H1 (cell line): ENCODE measurements around the gene PDE4D. TPM values are rescaled to one million over a fixed set of nuclear protein-coding genes. Genes with fewer than 3 reads are reported as not detected.

ENCODE experiments used
- CTCF ChIA-PET: fragments of 300-600 bp; sonication (Branson Sonifier 250); formaldehyde crosslinking; loops from one replicate; lab custom pipeline; 2021; ENCODE audit not compliant: partially characterized antibody; lab: Charles Lee
- POLR2A ChIA-PET: fragments of 300-600 bp; sonication (Branson Sonifier 250); formaldehyde crosslinking; loops from one replicate; lab custom pipeline; 2021; ENCODE audit warnings: inconsistent platforms; ENCODE audit not compliant: partially characterized antibody; lab: Charles Lee
- DNase-seq, 2 experiments: peaks; one replicate each; pipeline versions ENCODE4 v3.0.0 to v3.0.0-alpha.2; 2010 to 2022; ENCODE audit warnings: low spot score in 2 of 2, low read depth in 1 of 2, mixed read lengths in 1 of 2
- FAIRE-seq: peaks from 2 replicates; lab custom pipeline; 2011; peaks lifted over from hg19 to GRCh38; lab: Jason Lieb, UNC
- H2AFZ ChIP-seq: 2 replicates; pipeline ENCODE4 v1.8.1; 2012; ENCODE audit warnings: low read length, inconsistent platforms
- H2AK5ac ChIP-seq: 2 replicates; pipeline ENCODE4 v1.6.1; 2013; ENCODE audit warnings: low read depth, low read length
- H2BK120ac ChIP-seq: replicated peaks from 2 replicates; pipeline ENCODE3; 2013; ENCODE audit warnings: low read depth, low read length, inconsistent platforms
- H2BK12ac ChIP-seq: 2 replicates; pipeline ENCODE4 v1.6.1; 2013; ENCODE audit warnings: low read depth, low read length
- H2BK15ac ChIP-seq: 2 replicates; pipeline ENCODE4 v1.6.1; 2013; ENCODE audit warnings: low read length
- H2BK20ac ChIP-seq: 2 replicates; pipeline ENCODE4 v1.6.1; 2013; ENCODE audit warnings: low read length
- H2BK5ac ChIP-seq: 2 replicates; pipeline ENCODE4 v1.6.1; 2013; ENCODE audit warnings: low read depth, low read length
- H3K14ac ChIP-seq: 2 replicates; pipeline ENCODE4 v1.6.1; 2013; ENCODE audit warnings: inconsistent platforms; ENCODE audit not compliant: insufficient read length
- H3K18ac ChIP-seq: 2 replicates; pipeline ENCODE4 v1.6.1; 2013; ENCODE audit warnings: low read length; ENCODE audit errors: extremely low read depth
- H3K23ac ChIP-seq: 2 replicates; pipeline ENCODE4 v1.6.1; 2013; ENCODE audit warnings: inconsistent platforms; ENCODE audit not compliant: insufficient read length
- H3K23me2 ChIP-seq: 2 replicates; pipeline ENCODE4 v1.6.1; 2013; ENCODE audit warnings: low read depth, low read length
- H3K27ac ChIP-seq: 2 replicates; pipeline ENCODE4 v1.6.1; 2011; ENCODE audit warnings: low read depth, low read length, inconsistent platforms
- H3K27me3 ChIP-seq, 4 experiments: replicated peaks in 1 of 4; 1 replicate in 1 of 4; 2 replicates in 3 of 4; pipeline versions ENCODE4 v1.6.1 to v1.8.1; 2011 to 2013; ENCODE audit warnings: low read length in 3 of 4, mild to moderate bottlenecking in 3 of 4, inconsistent platforms in 2 of 4, mixed read lengths in 2 of 4, moderate library complexity in 1 of 4; ENCODE audit not compliant: control insufficient read depth in 3 of 4, insufficient read depth in 3 of 4; ENCODE audit errors: extremely low read depth in 1 of 4
- H3K36me3 ChIP-seq, 4 experiments: 2 replicates each; pipeline versions ENCODE4 v1.6.1 to v1.8.1; 2011 to 2013; ENCODE audit warnings: mild to moderate bottlenecking in 4 of 4, low read length in 3 of 4, moderate library complexity in 2 of 4, control low read depth in 1 of 4, inconsistent platforms in 1 of 4; ENCODE audit not compliant: insufficient read depth in 4 of 4, control insufficient read depth in 2 of 4
- H3K4ac ChIP-seq: replicated peaks from 2 replicates; pipeline ENCODE3; 2013; ENCODE audit warnings: low read length, low read depth, mixed read lengths, inconsistent platforms; ENCODE audit not compliant: insufficient read length
- H3K4me1 ChIP-seq, 4 experiments: replicated peaks in 1 of 4; 1 replicate in 1 of 4; 2 replicates in 3 of 4; pipeline versions ENCODE4 v1.6.1 to v1.8.1; 2011 to 2013; ENCODE audit warnings: low read length in 3 of 4, inconsistent platforms in 2 of 4, mixed read lengths in 1 of 4; ENCODE audit not compliant: insufficient read depth in 4 of 4, control insufficient read depth in 3 of 4
- H3K4me2 ChIP-seq, 2 experiments: 2 replicates each; pipeline versions ENCODE4 v1.6.1 to v1.8.1; 2011 to 2013; ENCODE audit warnings: low read depth in 2 of 2, low read length in 2 of 2, control low read depth in 1 of 2, inconsistent platforms in 1 of 2, mild to moderate bottlenecking in 1 of 2; ENCODE audit not compliant: insufficient read depth in 1 of 2
- H3K4me3 ChIP-seq, 4 experiments: fragments of 200-600, 300-600 bp in 1 of 4; sonication (generic), shearing (Covaris generic), sonication (Bioruptor Twin) in 1 of 4; 2 replicates each; pipeline versions ENCODE4 v1.5.1 to v1.8.1; 2011 to 2016; ENCODE audit warnings: low read length in 4 of 4, low read depth in 3 of 4, control low read depth in 2 of 4, inconsistent platforms in 2 of 4, mild to moderate bottlenecking in 2 of 4, mixed read lengths in 1 of 4, moderate library complexity in 1 of 4; ENCODE audit not compliant: insufficient read depth in 2 of 4; ENCODE audit errors: extremely low read depth in 1 of 4
- H3K56ac ChIP-seq: replicated peaks from 2 replicates; pipeline ENCODE3; 2013; ENCODE audit warnings: low read depth, mild to moderate bottlenecking, mixed read lengths, low read length, inconsistent platforms; ENCODE audit not compliant: insufficient read length
- H3K79me1 ChIP-seq: 2 replicates; pipeline ENCODE4 v1.6.1; 2013; ENCODE audit warnings: low read depth, low read length, control low read depth
- H3K79me2 ChIP-seq, 2 experiments: 2 replicates each; pipeline versions ENCODE4 v1.6.1 to v1.8.1; 2012 to 2013; ENCODE audit warnings: low read length in 2 of 2, mild to moderate bottlenecking in 2 of 2, inconsistent platforms in 1 of 2; ENCODE audit not compliant: insufficient read depth in 2 of 2, control insufficient read depth in 1 of 2
- H3K9ac ChIP-seq, 4 experiments: replicated peaks in 1 of 4; 1 replicate in 1 of 4; 2 replicates in 3 of 4; pipeline versions ENCODE4 v1.6.1 to v1.8.1; 2011 to 2013; ENCODE audit warnings: low read depth in 3 of 4, low read length in 3 of 4, control low read depth in 2 of 4, mild to moderate bottlenecking in 2 of 4, moderate library complexity in 2 of 4, inconsistent platforms in 1 of 4; ENCODE audit errors: extremely low read depth in 1 of 4
- H3K9me3 ChIP-seq, 2 experiments: 2 replicates each; pipeline versions ENCODE4 v1.6.1 to v1.8.1; 2012 to 2013; ENCODE audit warnings: mild to moderate bottlenecking in 2 of 2, moderate library complexity in 2 of 2, control low read depth in 1 of 2, inconsistent platforms in 1 of 2, low read depth in 1 of 2, low read length in 1 of 2, mixed read lengths in 1 of 2; ENCODE audit not compliant: insufficient read depth in 2 of 2
- H4K20me1 ChIP-seq, 2 experiments: replicated peaks in 1 of 2; 2 replicates each; pipeline versions ENCODE3 to v1.8.1; 2011 to 2013; ENCODE audit warnings: inconsistent platforms in 2 of 2, low read length in 2 of 2, mild to moderate bottlenecking in 1 of 2; ENCODE audit not compliant: insufficient read depth in 2 of 2, control insufficient read depth in 1 of 2
- H4K5ac ChIP-seq: 2 replicates; pipeline ENCODE4 v1.6.1; 2013; ENCODE audit warnings: low read length, low read depth, mixed read lengths, inconsistent platforms; ENCODE audit not compliant: insufficient read length
- H4K8ac ChIP-seq: 2 replicates; pipeline ENCODE4 v1.8.0; 2013; ENCODE audit warnings: mild to moderate bottlenecking, moderate library complexity, low read length, inconsistent platforms; ENCODE audit not compliant: insufficient read depth; ENCODE audit errors: extremely low read depth
- H4K91ac ChIP-seq: replicated peaks from 2 replicates; pipeline ENCODE3; 2013; ENCODE audit warnings: low read length, mixed read lengths, inconsistent platforms; ENCODE audit not compliant: insufficient read length
- CBX8 ChIP-seq: fragments of 300-800, 300-1000 bp; sonication (generic); IDR thresholded peaks from 2 replicates; pipeline ENCODE4 v1.7.1; 2016; ENCODE audit warnings: low read depth, low read length, borderline replicate concordance
- CHD1 ChIP-seq: IDR thresholded peaks from 2 replicates; pipeline ENCODE4 v1.6.1; 2012; ENCODE audit warnings: low read depth, low read length, improper control_type of control experiment
- EZH2 ChIP-seq: fragments of 200-600 bp; sonication (generic); IDR thresholded peaks from 2 replicates; pipeline ENCODE4 v1.7.1; 2012; ENCODE audit warnings: low read depth, mild to moderate bottlenecking, moderate library complexity, low read length, inconsistent platforms; ENCODE audit not compliant: severe bottlenecking
- GTF2F1 ChIP-seq: IDR thresholded peaks from 2 replicates; pipeline ENCODE4 v1.6.1; 2012; ENCODE audit warnings: low read depth, low read length, improper control_type of control experiment, borderline replicate concordance
- HDAC2 ChIP-seq, 2 experiments: fragments of 300-600 bp in 1 of 2; sonication (generic) in 1 of 2; IDR thresholded peaks; 2 replicates each; pipeline ENCODE4 v1.6.1; 2011 to 2012; ENCODE audit warnings: low read depth in 2 of 2, low read length in 2 of 2, mild to moderate bottlenecking in 2 of 2, moderate library complexity in 2 of 2, borderline replicate concordance in 1 of 2, inconsistent platforms in 1 of 2
- NANOG ChIP-seq: IDR thresholded peaks from 2 replicates; pipeline ENCODE4 v1.6.1; 2011; ENCODE audit warnings: low read length, low read depth, mild to moderate bottlenecking, inconsistent platforms; ENCODE audit not compliant: insufficient read depth, poor library complexity, severe bottlenecking
- RFX5 ChIP-seq: IDR thresholded peaks from 2 replicates; pipeline ENCODE4 v1.6.1; 2011; ENCODE audit warnings: low read depth, low read length, improper control_type of control experiment, borderline replicate concordance
- SAP30 ChIP-seq: fragments of 300-600 bp; sonication (generic); IDR thresholded peaks from 2 replicates; pipeline ENCODE4 v1.7.1; 2012; ENCODE audit warnings: low read length, moderate library complexity, mild to moderate bottlenecking, inconsistent platforms; ENCODE audit not compliant: insufficient read depth, insufficient replicate concordance
- SIRT6 ChIP-seq: IDR thresholded peaks from one replicate; pipeline ENCODE4 v1.7.1; 2012; ENCODE audit warnings: low read length, inconsistent platforms
- SP1 ChIP-seq: IDR thresholded peaks from 2 replicates; pipeline ENCODE4 v1.6.1; 2011; ENCODE audit warnings: low read depth, low read length
- SP2 ChIP-seq: IDR thresholded peaks from 2 replicates; pipeline ENCODE4 v1.6.1; 2012; ENCODE audit warnings: mild to moderate bottlenecking, low read length, inconsistent platforms
- SRF ChIP-seq: IDR thresholded peaks from 2 replicates; pipeline ENCODE4 v1.6.1; 2011; ENCODE audit warnings: mild to moderate bottlenecking, low read depth, low read length, moderate library complexity
- TAF1 ChIP-seq: IDR thresholded peaks from 2 replicates; pipeline ENCODE4 v1.6.1; 2011; ENCODE audit warnings: mild to moderate bottlenecking, low read depth, low read length
- TBP ChIP-seq: IDR thresholded peaks from 2 replicates; pipeline ENCODE4 v1.6.1; 2011; ENCODE audit warnings: low read depth, low read length, improper control_type of control experiment
- YY1 ChIP-seq: IDR thresholded peaks from 2 replicates; pipeline ENCODE4 v1.6.1; 2011; ENCODE audit warnings: low read depth, mild to moderate bottlenecking, low read length
- ZNF274 ChIP-seq: IDR thresholded peaks from 2 replicates; pipeline ENCODE4 v1.7.0; 2012; ENCODE audit warnings: low read length, borderline replicate concordance; ENCODE audit errors: extremely low read depth
- polyA plus RNA-seq, 7 experiments: library from polyadenylated mRNA; depleted of rRNA in 3 of 7; stranded (reverse) in 5 of 7; unstranded in 2 of 7; fragments of >200 nt in 5 of 7; fragments of 200-250 nt in 2 of 7; gene quantifications; 1 replicate in 5 of 7; 2 replicates in 1 of 7; 4 replicates in 1 of 7; pipeline versions ENCODE4 v1.2.1 to v1.2.3, GENCODE V29; 2011 to 2013; ENCODE audit warnings: missing spikeins in 2 of 7, mixed read lengths in 2 of 7
- total RNA-seq: library from RNA; stranded (reverse); fragmentation: NEBNext Ultra II Directional; extraction: Animal tissue kit (Norgen Biotek cat#: 25700); gene quantifications from 2 replicates; pipeline ENCODE4 v1.2.1, GENCODE V29; 2021

Gene PDE4D
- total and polyA plus RNA-seq, 2 of the 8 experiments (the other 6 are each of a cell fraction or from before 2014, with no cell fraction given) = 2.3 to 3.7 TPM

GRCh38 chr5:59291941-59292340 lies 601.6 kb downstream of the PDE4D start:
- Histone ChIP-seq H3K4me3 (no peak overlapping the region), H3K9me3 (no peaks in the 10 kb centered on the region), H3K18ac (no peak overlapping the region), H3K23me2 (no peaks in the 10 kb centered on the region), H3K27ac (no peak overlapping the region), H3K4ac (no peak overlapping the region), H2AFZ (no peak overlapping the region), H2BK15ac (no peak overlapping the region), H4K91ac (no peak overlapping the region), H4K5ac (no peak overlapping the region), H4K8ac (no peak overlapping the region), H2AK5ac (no peak overlapping the region), H3K9ac (no peak overlapping the region), H3K4me1 (no peaks in the 10 kb centered on the region), H3K56ac (no peak overlapping the region), H2BK5ac (no peak overlapping the region), H2BK12ac (no peak overlapping the region), H4K20me1 (no peaks in the 10 kb centered on the region), H3K14ac (no peak overlapping the region), H3K23ac (no peak overlapping the region), H3K4me2 (no peak overlapping the region), H3K79me1 (no peaks in the 10 kb centered on the region), H3K36me3 (no peaks in the 10 kb centered on the region), H3K79me2 (no peaks in the 10 kb centered on the region), H3K27me3 (no peaks in the 10 kb centered on the region), H2BK20ac (no peak overlapping the region), H2BK120ac (no peak overlapping the region)
- no peak for FAIRE-seq
- ChIA-PET POLR2A (no interaction called here), CTCF (no interaction called here)
- DNase-seq = no peak
- TF ChIP-seq EZH2 (no peak), SAP30 (no peak), GTF2F1 (no peak), HDAC2 (IDR thresholded peaks at IDR 0.05; ENCODE audit: borderline replicate concordance in 1 of 2, low read depth in 2 of 2, low read length in 2 of 2) (no peak), CBX8 (no peak), RFX5 (no peak), NANOG (no peak), TBP (no peak), SRF (no peak), SIRT6 (no peak), CHD1 (no peak), TAF1 (no peak), SP1 (no peak), ZNF274 (no peak), SP2 (no peak), YY1 (no peak)
